HepG2 (cell line): ENCODE results near the gene IKBIP. TPM values are rescaled to one million over a fixed set of nuclear protein-coding genes. Genes with fewer than 3 reads are reported as not detected.

Experiments
- EEA1 ChIP-seq: sonication (generic); formaldehyde crosslinking; IDR thresholded peaks from 2 replicates; pipeline ENCODE4 v1.5.1; 2020; ENCODE audit warnings: mild to moderate bottlenecking, missing genetic modification reagents, borderline replicate concordance
- HNF4G ChIP-seq, 2 experiments: sonication (generic) in 1 of 2; formaldehyde crosslinking in 1 of 2; IDR thresholded peaks; 2 replicates each; pipeline versions ENCODE4 v1.4.0 to v1.6.1; 2011 to 2020; ENCODE audit warnings: borderline replicate concordance in 2 of 2, low read depth in 2 of 2, mild to moderate bottlenecking in 2 of 2, low read length in 1 of 2, missing genetic modification reagents in 1 of 2, moderate library complexity in 1 of 2
- JARID2 ChIP-seq: sonication (generic); formaldehyde crosslinking; IDR thresholded peaks from 2 replicates; pipeline ENCODE4 v1.8.1; 2023; ENCODE audit warnings: missing genetic modification reagents, inconsistent platforms; ENCODE audit not compliant: insufficient replicate concordance
- SALL1 ChIP-seq: sonication (generic); formaldehyde crosslinking; IDR thresholded peaks from 2 replicates; pipeline ENCODE4 v1.8.0; 2022; ENCODE audit warnings: mild to moderate bottlenecking, missing genetic modification reagents
- ZNF530 ChIP-seq: sonication (generic); formaldehyde crosslinking; IDR thresholded peaks from 2 replicates; pipeline ENCODE4 v1.5.0; 2020; ENCODE audit warnings: low read depth, mild to moderate bottlenecking, missing genetic modification reagents
- ZNF713 ChIP-seq: sonication (generic); formaldehyde crosslinking; IDR thresholded peaks from 2 replicates; pipeline ENCODE4 v1.4.0; 2020; ENCODE audit warnings: mild to moderate bottlenecking, missing genetic modification reagents
- polyA plus RNA-seq, 8 experiments: library from polyadenylated mRNA; depleted of rRNA in 3 of 8; stranded (reverse) in 7 of 8; unstranded in 1 of 8; fragments of >200 nt; fragmentation: Illumina TruSeq in 4 of 8; extraction: Trizol in 4 of 8; gene quantifications; 2 replicates each; pipeline versions ENCODE4 v1.2.1 to v1.2.3, GENCODE V29; 2011 to 2016; ENCODE audit warnings: low read depth in 4 of 8, missing spikeins in 1 of 8, mixed read lengths in 1 of 8; ENCODE audit not compliant: insufficient read depth in 1 of 8
- total RNA-seq, 5 experiments: library from RNA; depleted of rRNA; stranded (reverse); fragments of >200 nt; fragmentation: Illumina TruSeq; extraction: Trizol; gene quantifications; 2 replicates each; pipeline ENCODE4 v1.2.3, GENCODE V29; 2016; ENCODE audit warnings: low read depth in 1 of 5
- TF ChIP-seq, protein P1 (sequence below): sonication (generic); formaldehyde crosslinking; IDR thresholded peaks from 2 replicates; pipeline ENCODE4 v1.5.1; 2020; ENCODE audit warnings: mild to moderate bottlenecking, moderate library complexity, missing genetic modification reagents
- TF ChIP-seq, protein P2 (sequence below): sonication (generic); formaldehyde crosslinking; IDR thresholded peaks from 2 replicates; pipeline ENCODE4 v1.4.0; 2020; ENCODE audit warnings: mild to moderate bottlenecking, missing genetic modification reagents
- TF ChIP-seq, protein P3 (sequence below): sonication (generic); formaldehyde crosslinking; IDR thresholded peaks from 2 replicates; pipeline ENCODE4 v1.4.0; 2020; ENCODE audit warnings: missing genetic modification reagents
- TF ChIP-seq, protein P4 (sequence below), 2 experiments: sonication (generic) in 1 of 2; formaldehyde crosslinking in 1 of 2; IDR thresholded peaks; 2 replicates each; pipeline versions ENCODE4 v1.6.1 to v1.9.0; 2014 to 2022; ENCODE audit warnings: antibody characterized with exemption in 1 of 2, borderline replicate concordance in 1 of 2, inconsistent platforms in 1 of 2, low read depth in 1 of 2, missing genetic modification reagents in 1 of 2

The IKBIP gene
- total and polyA plus RNA-seq, 2 of the 13 experiments (the other 11 are each of a cell fraction or from before 2014, with no cell fraction given): 20.0 to 55.5 TPM

DNA sequence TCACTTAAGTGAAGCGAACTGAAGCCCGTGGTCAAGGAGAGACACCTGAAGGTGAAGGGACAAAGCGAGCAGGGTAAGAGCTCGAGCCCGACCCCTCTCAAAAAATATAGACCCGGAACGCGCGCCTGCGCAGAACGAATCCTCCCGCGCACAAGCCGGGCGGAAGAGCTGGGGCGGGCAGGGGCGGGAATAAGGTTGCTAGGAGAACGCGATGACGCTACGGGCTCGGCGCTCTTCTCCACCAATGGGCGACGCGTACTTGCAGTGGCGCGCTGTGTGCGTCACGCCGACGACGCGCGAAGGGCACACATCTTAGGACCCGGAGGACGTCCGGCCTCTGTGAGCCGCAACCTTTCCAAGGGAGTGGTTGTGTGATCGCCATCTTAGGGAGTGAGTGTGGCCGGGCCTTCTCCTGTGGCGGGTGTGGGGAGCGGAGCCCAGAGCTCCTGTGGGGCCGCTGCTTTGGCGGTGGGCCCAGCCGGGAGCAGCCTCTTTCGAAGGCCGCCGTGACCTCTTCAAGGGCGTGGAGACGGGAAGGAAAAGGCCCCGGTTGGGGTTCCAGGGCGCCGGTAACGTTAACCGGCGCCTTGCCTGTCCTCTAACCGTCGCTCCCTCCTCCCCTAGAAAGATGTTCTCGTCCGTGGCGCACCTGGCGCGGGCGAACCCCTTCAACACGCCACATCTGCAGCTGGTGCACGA lies 51.1 kb downstream of the IKBIP start, which contains the start of gene SLC25A3 (continued):
- TF ChIP-seq ZNF530 (CRISPR knock-in tag) (no peak), SALL1 (CRISPR knock-in tag) (peak; percentile 68), EEA1 (CRISPR knock-in tag) (no peak), JARID2 (CRISPR knock-in tag) (no peak), HNF4G (IDR thresholded peaks at IDR 0.05; ENCODE audit: borderline replicate concordance, low read depth, low read length) (no peak), HNF4G (CRISPR knock-in tag; IDR thresholded peaks at IDR 0.05; ENCODE audit: borderline replicate concordance, low read depth) (no peak), ZNF713 (CRISPR knock-in tag) (no peak)
- TF ChIP-seq, protein P1, sequence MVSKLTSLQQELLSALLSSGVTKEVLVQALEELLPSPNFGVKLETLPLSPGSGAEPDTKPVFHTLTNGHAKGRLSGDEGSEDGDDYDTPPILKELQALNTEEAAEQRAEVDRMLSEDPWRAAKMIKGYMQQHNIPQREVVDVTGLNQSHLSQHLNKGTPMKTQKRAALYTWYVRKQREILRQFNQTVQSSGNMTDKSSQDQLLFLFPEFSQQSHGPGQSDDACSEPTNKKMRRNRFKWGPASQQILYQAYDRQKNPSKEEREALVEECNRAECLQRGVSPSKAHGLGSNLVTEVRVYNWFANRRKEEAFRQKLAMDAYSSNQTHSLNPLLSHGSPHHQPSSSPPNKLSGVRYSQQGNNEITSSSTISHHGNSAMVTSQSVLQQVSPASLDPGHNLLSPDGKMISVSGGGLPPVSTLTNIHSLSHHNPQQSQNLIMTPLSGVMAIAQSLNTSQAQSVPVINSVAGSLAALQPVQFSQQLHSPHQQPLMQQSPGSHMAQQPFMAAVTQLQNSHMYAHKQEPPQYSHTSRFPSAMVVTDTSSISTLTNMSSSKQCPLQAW (CRISPR knock-in tag): peak; percentile 49; the same call in 1 of the 2 replicates
- TF ChIP-seq, protein P2, sequence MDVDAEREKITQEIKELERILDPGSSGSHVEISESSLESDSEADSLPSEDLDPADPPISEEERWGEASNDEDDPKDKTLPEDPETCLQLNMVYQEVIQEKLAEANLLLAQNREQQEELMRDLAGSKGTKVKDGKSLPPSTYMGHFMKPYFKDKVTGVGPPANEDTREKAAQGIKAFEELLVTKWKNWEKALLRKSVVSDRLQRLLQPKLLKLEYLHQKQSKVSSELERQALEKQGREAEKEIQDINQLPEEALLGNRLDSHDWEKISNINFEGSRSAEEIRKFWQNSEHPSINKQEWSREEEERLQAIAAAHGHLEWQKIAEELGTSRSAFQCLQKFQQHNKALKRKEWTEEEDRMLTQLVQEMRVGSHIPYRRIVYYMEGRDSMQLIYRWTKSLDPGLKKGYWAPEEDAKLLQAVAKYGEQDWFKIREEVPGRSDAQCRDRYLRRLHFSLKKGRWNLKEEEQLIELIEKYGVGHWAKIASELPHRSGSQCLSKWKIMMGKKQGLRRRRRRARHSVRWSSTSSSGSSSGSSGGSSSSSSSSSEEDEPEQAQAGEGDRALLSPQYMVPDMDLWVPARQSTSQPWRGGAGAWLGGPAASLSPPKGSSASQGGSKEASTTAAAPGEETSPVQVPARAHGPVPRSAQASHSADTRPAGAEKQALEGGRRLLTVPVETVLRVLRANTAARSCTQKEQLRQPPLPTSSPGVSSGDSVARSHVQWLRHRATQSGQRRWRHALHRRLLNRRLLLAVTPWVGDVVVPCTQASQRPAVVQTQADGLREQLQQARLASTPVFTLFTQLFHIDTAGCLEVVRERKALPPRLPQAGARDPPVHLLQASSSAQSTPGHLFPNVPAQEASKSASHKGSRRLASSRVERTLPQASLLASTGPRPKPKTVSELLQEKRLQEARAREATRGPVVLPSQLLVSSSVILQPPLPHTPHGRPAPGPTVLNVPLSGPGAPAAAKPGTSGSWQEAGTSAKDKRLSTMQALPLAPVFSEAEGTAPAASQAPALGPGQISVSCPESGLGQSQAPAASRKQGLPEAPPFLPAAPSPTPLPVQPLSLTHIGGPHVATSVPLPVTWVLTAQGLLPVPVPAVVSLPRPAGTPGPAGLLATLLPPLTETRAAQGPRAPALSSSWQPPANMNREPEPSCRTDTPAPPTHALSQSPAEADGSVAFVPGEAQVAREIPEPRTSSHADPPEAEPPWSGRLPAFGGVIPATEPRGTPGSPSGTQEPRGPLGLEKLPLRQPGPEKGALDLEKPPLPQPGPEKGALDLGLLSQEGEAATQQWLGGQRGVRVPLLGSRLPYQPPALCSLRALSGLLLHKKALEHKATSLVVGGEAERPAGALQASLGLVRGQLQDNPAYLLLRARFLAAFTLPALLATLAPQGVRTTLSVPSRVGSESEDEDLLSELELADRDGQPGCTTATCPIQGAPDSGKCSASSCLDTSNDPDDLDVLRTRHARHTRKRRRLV: no peak
- TF ChIP-seq, protein P3, sequence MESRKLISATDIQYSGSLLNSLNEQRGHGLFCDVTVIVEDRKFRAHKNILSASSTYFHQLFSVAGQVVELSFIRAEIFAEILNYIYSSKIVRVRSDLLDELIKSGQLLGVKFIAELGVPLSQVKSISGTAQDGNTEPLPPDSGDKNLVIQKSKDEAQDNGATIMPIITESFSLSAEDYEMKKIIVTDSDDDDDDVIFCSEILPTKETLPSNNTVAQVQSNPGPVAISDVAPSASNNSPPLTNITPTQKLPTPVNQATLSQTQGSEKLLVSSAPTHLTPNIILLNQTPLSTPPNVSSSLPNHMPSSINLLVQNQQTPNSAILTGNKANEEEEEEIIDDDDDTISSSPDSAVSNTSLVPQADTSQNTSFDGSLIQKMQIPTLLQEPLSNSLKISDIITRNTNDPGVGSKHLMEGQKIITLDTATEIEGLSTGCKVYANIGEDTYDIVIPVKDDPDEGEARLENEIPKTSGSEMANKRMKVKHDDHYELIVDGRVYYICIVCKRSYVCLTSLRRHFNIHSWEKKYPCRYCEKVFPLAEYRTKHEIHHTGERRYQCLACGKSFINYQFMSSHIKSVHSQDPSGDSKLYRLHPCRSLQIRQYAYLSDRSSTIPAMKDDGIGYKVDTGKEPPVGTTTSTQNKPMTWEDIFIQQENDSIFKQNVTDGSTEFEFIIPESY (CRISPR knock-in tag): 0 out of 2 replicates have a peak, but pooled peaks have one; percentile 39
- TF ChIP-seq, protein P4, sequence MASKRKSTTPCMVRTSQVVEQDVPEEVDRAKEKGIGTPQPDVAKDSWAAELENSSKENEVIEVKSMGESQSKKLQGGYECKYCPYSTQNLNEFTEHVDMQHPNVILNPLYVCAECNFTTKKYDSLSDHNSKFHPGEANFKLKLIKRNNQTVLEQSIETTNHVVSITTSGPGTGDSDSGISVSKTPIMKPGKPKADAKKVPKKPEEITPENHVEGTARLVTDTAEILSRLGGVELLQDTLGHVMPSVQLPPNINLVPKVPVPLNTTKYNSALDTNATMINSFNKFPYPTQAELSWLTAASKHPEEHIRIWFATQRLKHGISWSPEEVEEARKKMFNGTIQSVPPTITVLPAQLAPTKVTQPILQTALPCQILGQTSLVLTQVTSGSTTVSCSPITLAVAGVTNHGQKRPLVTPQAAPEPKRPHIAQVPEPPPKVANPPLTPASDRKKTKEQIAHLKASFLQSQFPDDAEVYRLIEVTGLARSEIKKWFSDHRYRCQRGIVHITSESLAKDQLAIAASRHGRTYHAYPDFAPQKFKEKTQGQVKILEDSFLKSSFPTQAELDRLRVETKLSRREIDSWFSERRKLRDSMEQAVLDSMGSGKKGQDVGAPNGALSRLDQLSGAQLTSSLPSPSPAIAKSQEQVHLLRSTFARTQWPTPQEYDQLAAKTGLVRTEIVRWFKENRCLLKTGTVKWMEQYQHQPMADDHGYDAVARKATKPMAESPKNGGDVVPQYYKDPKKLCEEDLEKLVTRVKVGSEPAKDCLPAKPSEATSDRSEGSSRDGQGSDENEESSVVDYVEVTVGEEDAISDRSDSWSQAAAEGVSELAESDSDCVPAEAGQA (IDR thresholded peaks at IDR 0.05; ENCODE audit: low read depth): peak; percentile 97
- TF ChIP-seq, protein P4 (CRISPR knock-in tag; IDR thresholded peaks at IDR 0.05; ENCODE audit: borderline replicate concordance): no peak; the same call in 1 of the 2 replicates
